HG03159 (cell line): ENCODE measurements around the gene LRRC45.

Experiments used
- ATAC-seq: cut with Tn5 transposase; IDR thresholded peaks from one replicate; pipeline ENCODE4 v1.9.1; 2021; ENCODE audit warnings: mild to moderate bottlenecking, moderate library complexity; ENCODE audit not compliant: unreplicated experiment

Gene LRRC45

GRCh38 chr17:81993729-81994592 is 29.1 kb upstream of the LRRC45 start:
- no peak for ATAC-seq

- no peak for ATAC-seq
Observed at GRCh38 chr17:81994593-81995462, 28.3 kb upstream of the LRRC45 start.

- no peak for ATAC-seq
Observed at GRCh38 chr17:81995463-81996231, 27.5 kb upstream of the LRRC45 start.

GRCh38 chr17:81996232-81996756 is 26.8 kb upstream of the LRRC45 start:
- ATAC-seq, result no peak

- no peak for ATAC-seq
Observed at GRCh38 chr17:81996757-81997441, 26.2 kb upstream of the LRRC45 start.

GRCh38 chr17:81998212-81998611 is 24.9 kb upstream of the LRRC45 start:
- no peak for ATAC-seq

GRCh38 chr17:81998691-81999438 is 24.2 kb upstream of the LRRC45 start:
- ATAC-seq, result no peak

GRCh38 chr17:81999587-81999975 is 23.5 kb upstream of the LRRC45 start:
- ATAC-seq, result no peak

GRCh38 chr17:81999976-82000802 is 22.9 kb upstream of the LRRC45 start:
- ATAC-seq, result no peak

- ATAC-seq, result no peak
Observed at GRCh38 chr17:82000803-82001570, 22.1 kb upstream of the LRRC45 start.

- no peak for ATAC-seq
Observed at GRCh38 chr17:82001571-82002056, 21.5 kb upstream of the LRRC45 start.

GRCh38 chr17:82003411-82004381 is 19.4 kb upstream of the LRRC45 start:
- no peak for ATAC-seq

- ATAC-seq, result no peak
Observed at GRCh38 chr17:82004517-82005455, 18.3 kb upstream of the LRRC45 start.

GRCh38 chr17:82005701-82006348 is 17.3 kb upstream of the LRRC45 start:
- no peak for ATAC-seq
